Mesendoderm (in vitro differentiated cells): ENCODE data around the gene S100Z.
"Not testable (repeated sequence)": the region's sequence is repeated elsewhere in the genome, so short reads cannot be mapped to it uniquely, and the experiment has no call there.

ENCODE experiments used
- DNase-seq: peaks from one replicate; pipeline ENCODE4 v3.0.0; 2013
- H2AK5ac ChIP-seq: 2 replicates; pipeline ENCODE4 v1.6.1; 2013; ENCODE audit warnings: low read length, inconsistent platforms
- H2BK120ac ChIP-seq: 2 replicates; pipeline ENCODE4 v1.6.1; 2013; ENCODE audit warnings: low read depth, mild to moderate bottlenecking, low read length, moderate library complexity, mixed read lengths
- H2BK15ac ChIP-seq: replicated peaks from 2 replicates; pipeline ENCODE4 v1.6.1; 2013; ENCODE audit warnings: low read depth, mild to moderate bottlenecking, moderate library complexity
- H2BK5ac ChIP-seq: 2 replicates; pipeline ENCODE4 v1.6.1; 2013; ENCODE audit warnings: low read length, inconsistent platforms
- H3K18ac ChIP-seq: 2 replicates; pipeline ENCODE4 v1.6.1; 2013; ENCODE audit warnings: mild to moderate bottlenecking, low read length, mixed read lengths
- H3K23ac ChIP-seq: one replicate; pipeline ENCODE4 v1.6.1; 2013; ENCODE audit warnings: low read length
- H3K27ac ChIP-seq: 2 replicates; pipeline ENCODE4 v1.5.1; 2013; ENCODE audit warnings: low read depth, mild to moderate bottlenecking, inconsistent platforms, low read length, moderate library complexity
- H3K27me3 ChIP-seq: 2 replicates; pipeline ENCODE4 v1.6.1; 2013; ENCODE audit warnings: low read length, control low read depth, mild to moderate bottlenecking, inconsistent platforms; ENCODE audit not compliant: insufficient read depth, poor library complexity
- H3K36me3 ChIP-seq: 2 replicates; pipeline ENCODE4 v1.6.1; 2013; ENCODE audit warnings: low read length, inconsistent platforms; ENCODE audit not compliant: control insufficient read depth, insufficient read depth
- H3K4ac ChIP-seq: one replicate; pipeline ENCODE4 v1.6.1; 2013; ENCODE audit warnings: low read depth, mild to moderate bottlenecking, low read length, moderate library complexity
- H3K4me1 ChIP-seq: 2 replicates; pipeline ENCODE4 v1.6.1; 2013; ENCODE audit warnings: low read depth, low read length, inconsistent platforms; ENCODE audit not compliant: control insufficient read depth
- H3K4me2 ChIP-seq: 2 replicates; pipeline ENCODE4 v1.6.1; 2013; ENCODE audit warnings: low read length
- H3K4me3 ChIP-seq: 2 replicates; pipeline ENCODE4 v1.5.1; 2013; ENCODE audit warnings: mild to moderate bottlenecking, low read length
- H3K56ac ChIP-seq: one replicate; pipeline ENCODE4 v1.6.1; 2013; ENCODE audit warnings: low read length
- H3K79me1 ChIP-seq: 2 replicates; pipeline ENCODE4 v1.6.1; 2013; ENCODE audit warnings: low read length, inconsistent platforms
- H3K79me2 ChIP-seq: 2 replicates; pipeline ENCODE4 v1.6.1; 2013; ENCODE audit warnings: mild to moderate bottlenecking, low read length; ENCODE audit not compliant: control insufficient read depth, insufficient read depth
- H3K9ac ChIP-seq: 2 replicates; pipeline ENCODE4 v1.6.1; 2013; ENCODE audit warnings: low read length, inconsistent platforms
- H4K5ac ChIP-seq: one replicate; pipeline ENCODE4 v1.6.1; 2013; ENCODE audit warnings: low read length
- H4K8ac ChIP-seq: one replicate; pipeline ENCODE4 v1.6.1; 2013; ENCODE audit warnings: low read depth, mild to moderate bottlenecking, control low read depth, low read length, moderate library complexity
- WGBS: extraction: QIAGEN DNeasy Blood & Tissue Kit; methylation state at CpG from one replicate; pipeline ENCODE4 v1.1.7; 2013; ENCODE audit warnings: low lambda C conversion rate, missing lambda C conversion rate; ENCODE audit not compliant: insufficient coverage; ENCODE audit errors: extremely low coverage; 5-methylcytosine and 5-hydroxymethylcytosine counted together

S100Z gene

DNA sequence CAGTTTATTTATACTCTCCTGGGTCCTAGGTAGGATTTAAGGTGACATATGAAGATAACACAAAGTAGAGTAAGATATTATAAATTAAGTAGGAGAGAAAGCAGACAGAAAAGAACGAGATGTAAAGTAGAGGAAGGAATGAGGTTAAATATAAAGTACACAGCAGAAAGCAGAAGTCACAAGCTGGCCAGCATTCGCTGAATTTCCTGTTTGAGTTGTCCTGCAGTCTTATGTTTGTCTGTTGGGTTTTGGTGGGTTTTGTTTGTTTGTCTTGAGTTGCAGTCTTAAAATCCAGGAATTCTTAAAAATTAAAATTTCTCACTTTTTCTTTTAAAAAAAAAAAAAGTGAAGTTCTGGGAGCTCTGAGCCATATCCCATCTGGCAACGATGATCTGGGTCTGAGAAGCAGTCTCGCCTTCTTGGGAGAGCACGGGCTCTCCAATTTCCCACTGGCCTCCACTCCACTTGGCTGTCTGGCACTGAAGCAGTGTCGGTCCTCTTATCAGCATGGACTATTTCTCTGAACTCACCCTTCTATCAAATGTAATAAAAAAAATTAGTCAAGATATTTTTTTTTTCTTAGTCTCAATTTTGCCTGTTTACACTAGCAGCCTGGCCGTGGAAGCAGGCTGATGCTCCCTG is 2.0 kb downstream of the S100Z start:
- Histone ChIP-seq H3K9ac (no peak overlapping the region), H3K23ac (no peak overlapping the region), H3K18ac (no peak overlapping the region), H3K4ac (no peak overlapping the region), H3K4me1 (no peaks in the 10 kb centered on the region), H3K4me3 (no peak overlapping the region), H3K27ac (no peak overlapping the region), H3K79me1 (no peaks in the 10 kb centered on the region), H3K36me3 (no peaks in the 10 kb centered on the region), H3K4me2 (no peak overlapping the region), H4K5ac (no peak overlapping the region), H4K8ac (no peak overlapping the region), H2AK5ac (no peak overlapping the region), H2BK120ac (no peak overlapping the region), H3K56ac (no peak overlapping the region), H3K79me2 (no peaks in the 10 kb centered on the region), H2BK5ac (no peak overlapping the region), H3K27me3 (no peaks in the 10 kb centered on the region), H2BK15ac (no peak overlapping the region)
- 100% methylated on average over 1 of the region's 7 CpGs for WGBS
- DNase-seq = no peak

DNA sequence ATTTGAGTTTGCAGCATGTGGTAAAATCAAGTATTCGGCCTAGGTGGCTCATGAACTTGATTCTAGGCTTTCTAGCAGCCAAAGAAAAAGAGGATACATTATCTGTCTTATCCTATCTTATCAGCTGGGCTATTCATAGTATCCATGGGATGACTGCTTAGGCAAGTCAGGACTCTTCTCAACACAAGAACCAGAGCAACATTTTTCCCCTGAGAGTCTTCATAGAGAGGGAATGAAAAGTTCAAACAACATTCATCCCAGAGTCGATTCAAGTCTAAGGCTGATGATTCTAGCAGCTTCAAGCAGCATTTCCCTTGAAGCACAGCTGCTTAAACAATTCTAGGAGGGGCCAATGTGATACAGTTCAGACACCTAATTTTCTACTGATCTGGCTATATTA is 3.0 kb downstream of the S100Z start:
- Histone ChIP-seq H4K5ac (no peak overlapping the region), H2BK15ac (no peak overlapping the region), H3K79me2 (no peaks in the 10 kb centered on the region), H3K4me2 (no peak overlapping the region), H2BK5ac (no peak overlapping the region), H2BK120ac (no peak overlapping the region), H3K23ac (no peak overlapping the region), H3K18ac (no peak overlapping the region), H2AK5ac (no peak overlapping the region), H3K9ac (no peak overlapping the region), H3K27me3 (no peaks in the 10 kb centered on the region), H3K4ac (no peak overlapping the region), H3K56ac (no peak overlapping the region), H3K4me3 (no peak overlapping the region), H3K79me1 (no peaks in the 10 kb centered on the region), H4K8ac (no peak overlapping the region), H3K36me3 (no peaks in the 10 kb centered on the region), H3K27ac (no peak overlapping the region), H3K4me1 (no peaks in the 10 kb centered on the region)
- WGBS = no CpG with 5 or more reads among the region's 2 CpGs
- DNase-seq = peak; percentile 70

DNA sequence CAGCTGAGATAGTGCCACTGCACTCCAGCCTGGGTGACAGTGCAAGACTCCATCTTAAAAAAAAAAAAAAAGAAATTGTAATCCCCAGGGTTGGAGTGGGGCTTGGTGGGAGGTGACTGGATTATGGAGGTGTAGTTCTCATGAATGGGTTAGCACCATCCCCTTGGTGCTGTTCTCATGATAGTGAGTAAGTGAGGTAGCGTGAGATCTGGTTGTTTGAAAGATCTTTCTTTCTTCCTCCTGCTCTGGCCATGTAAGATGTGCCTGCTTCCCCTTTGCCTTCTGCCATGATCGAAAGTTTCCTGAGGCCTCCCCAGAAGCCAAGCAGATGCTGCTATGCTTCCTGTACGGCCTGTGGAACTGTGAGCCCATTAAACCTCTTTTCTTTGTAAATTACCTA is 3.9 kb downstream of the S100Z start:
- WGBS = no CpG with 5 or more reads among the region's 3 CpGs
- not testable (repeated sequence) for H2BK5ac ChIP-seq

DNA sequence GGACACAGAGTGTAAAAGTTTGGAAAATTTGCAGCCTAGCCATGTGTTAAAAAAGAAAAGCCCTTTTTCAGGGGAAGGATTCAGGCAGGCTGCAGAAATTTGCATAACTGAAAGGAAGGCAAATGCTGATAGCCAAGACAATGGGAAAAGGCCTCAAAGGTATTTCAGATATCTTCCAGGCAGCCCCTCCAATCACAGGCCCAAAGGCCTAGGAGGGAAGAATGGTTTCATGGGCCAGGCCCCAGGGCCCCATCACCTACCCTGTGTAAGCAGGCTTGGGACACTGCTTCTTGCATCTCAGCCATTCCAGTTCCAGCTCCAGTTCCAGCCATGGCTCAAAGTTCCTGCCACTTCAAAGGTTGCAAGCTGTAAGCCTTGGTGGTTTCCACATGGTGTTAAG is 4.8 kb downstream of the S100Z start:
- H4K5ac ChIP-seq = no peak overlapping the region
- no peaks in the 10 kb centered on the region for H3K4me1 ChIP-seq
- no peaks in the 10 kb centered on the region for H3K27me3 ChIP-seq
- no peak overlapping the region for H2BK5ac ChIP-seq
- H3K79me1 ChIP-seq = no peaks in the 10 kb centered on the region
- H3K27ac ChIP-seq = no peak overlapping the region
- H3K79me2 ChIP-seq = no peaks in the 10 kb centered on the region
- no peaks in the 10 kb centered on the region for H3K36me3 ChIP-seq
- no peak overlapping the region for H3K4me2 ChIP-seq
- peak; percentile 35 for DNase-seq
- H3K4me3 ChIP-seq = no peak overlapping the region
- no peak overlapping the region for H2BK15ac ChIP-seq
- no peak overlapping the region for H2BK120ac ChIP-seq
- no peak overlapping the region for H2AK5ac ChIP-seq
- no peak overlapping the region for H3K18ac ChIP-seq
- no peak overlapping the region for H3K9ac ChIP-seq
- H3K4ac ChIP-seq = no peak overlapping the region
- no peak overlapping the region for H3K23ac ChIP-seq
- H3K56ac ChIP-seq = no peak overlapping the region
- H4K8ac ChIP-seq = no peak overlapping the region

More for the DNA sequence above, 3.9 kb downstream of the S100Z start:
- not testable (repeated sequence) for H3K4me2 ChIP-seq, H3K4me3 ChIP-seq, H3K36me3 ChIP-seq, H2AK5ac ChIP-seq, H3K27ac ChIP-seq, H4K8ac ChIP-seq, H2BK15ac ChIP-seq, H3K79me1 ChIP-seq, H2BK120ac ChIP-seq, H3K79me2 ChIP-seq, H3K4me1 ChIP-seq, H3K9ac ChIP-seq, H4K5ac ChIP-seq, H3K56ac ChIP-seq, H3K4ac ChIP-seq, H3K27me3 ChIP-seq, DNase-seq, H3K18ac ChIP-seq, H3K23ac ChIP-seq

DNA sequence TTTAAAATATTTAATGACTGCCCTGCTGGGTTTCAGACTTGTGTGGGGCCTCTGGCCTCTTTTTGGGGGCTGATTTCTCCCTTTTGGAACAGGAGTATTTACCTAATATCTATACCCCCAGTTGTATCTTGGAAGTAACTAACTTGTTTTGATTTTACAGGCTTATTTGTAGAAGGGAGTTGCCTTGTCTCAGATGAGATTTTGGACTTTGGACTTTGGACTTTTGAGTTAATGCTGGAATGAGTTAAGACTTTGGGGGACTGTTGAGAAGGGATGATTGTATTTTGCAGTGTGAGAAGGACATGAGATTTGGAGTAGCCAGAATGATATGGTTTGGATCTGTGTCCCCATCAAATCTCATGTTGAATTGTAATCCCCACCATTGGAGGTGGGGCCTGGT is 5.7 kb downstream of the S100Z start:
- H3K23ac ChIP-seq, H3K36me3 ChIP-seq, H2BK120ac ChIP-seq, H3K56ac ChIP-seq, H4K8ac ChIP-seq, DNase-seq, H3K4ac ChIP-seq, H3K27ac ChIP-seq, H2BK5ac ChIP-seq, H3K27me3 ChIP-seq, H3K18ac ChIP-seq, H4K5ac ChIP-seq, H2AK5ac ChIP-seq, H2BK15ac ChIP-seq, H3K4me2 ChIP-seq, H3K9ac ChIP-seq, H3K79me2 ChIP-seq, H3K79me1 ChIP-seq, H3K4me1 ChIP-seq, H3K4me3 ChIP-seq: not testable (repeated sequence)

DNA sequence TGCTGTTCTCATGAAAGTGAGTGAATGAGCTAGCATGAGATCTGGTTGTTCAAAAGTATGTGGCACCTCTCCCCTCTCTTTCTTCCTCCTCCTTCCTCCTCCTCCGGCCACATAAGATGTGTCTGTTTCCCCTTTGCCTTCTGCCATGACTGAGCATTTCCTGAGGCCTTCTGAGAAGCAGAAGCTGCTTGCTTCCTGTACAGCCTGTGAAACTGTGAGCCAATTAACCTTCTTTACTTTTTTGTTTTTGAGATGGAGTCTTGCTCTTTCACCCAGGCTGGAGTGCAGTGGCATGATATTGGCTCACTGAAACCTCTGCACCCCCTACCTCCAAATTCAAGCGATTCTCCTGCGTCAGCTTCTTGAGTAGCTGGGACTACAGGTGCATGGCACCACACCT is 6.1 kb downstream of the S100Z start:
- Histone ChIP-seq H3K18ac (no peak overlapping the region), H3K9ac (no peak overlapping the region), H3K27me3 (no peaks in the 10 kb centered on the region), H3K79me2 (no peaks in the 10 kb centered on the region), H3K56ac (no peak overlapping the region), H3K4me1 (no peaks in the 10 kb centered on the region), H2BK120ac (no peak overlapping the region), H2AK5ac (no peak overlapping the region), H3K4me2 (no peak overlapping the region), H3K4ac (no peak overlapping the region), H3K79me1 (no peaks in the 10 kb centered on the region), H2BK15ac (no peak overlapping the region), H3K23ac (no peak overlapping the region), H4K5ac (no peak overlapping the region), H3K4me3 (no peak overlapping the region), H3K36me3 (no peaks in the 10 kb centered on the region), H4K8ac (no peak overlapping the region), H2BK5ac (no peak overlapping the region), H3K27ac (no peak overlapping the region)
- WGBS = no CpG with 5 or more reads among the region's 3 CpGs
- no peak for DNase-seq
